HG03469 (cell line): ENCODE data around the gene PPP1R12A.
"Not testable (repeated sequence)": the region's sequence is repeated elsewhere in the genome, so short reads cannot be mapped to it uniquely, and the experiment has no call there.

Source experiments
- ATAC-seq: cut with Tn5 transposase; IDR thresholded peaks from one replicate; pipeline ENCODE4 v1.9.1; 2021; ENCODE audit warnings: mild to moderate bottlenecking, moderate library complexity, moderate number of reproducible peaks; ENCODE audit not compliant: unreplicated experiment

Gene PPP1R12A

DNA sequence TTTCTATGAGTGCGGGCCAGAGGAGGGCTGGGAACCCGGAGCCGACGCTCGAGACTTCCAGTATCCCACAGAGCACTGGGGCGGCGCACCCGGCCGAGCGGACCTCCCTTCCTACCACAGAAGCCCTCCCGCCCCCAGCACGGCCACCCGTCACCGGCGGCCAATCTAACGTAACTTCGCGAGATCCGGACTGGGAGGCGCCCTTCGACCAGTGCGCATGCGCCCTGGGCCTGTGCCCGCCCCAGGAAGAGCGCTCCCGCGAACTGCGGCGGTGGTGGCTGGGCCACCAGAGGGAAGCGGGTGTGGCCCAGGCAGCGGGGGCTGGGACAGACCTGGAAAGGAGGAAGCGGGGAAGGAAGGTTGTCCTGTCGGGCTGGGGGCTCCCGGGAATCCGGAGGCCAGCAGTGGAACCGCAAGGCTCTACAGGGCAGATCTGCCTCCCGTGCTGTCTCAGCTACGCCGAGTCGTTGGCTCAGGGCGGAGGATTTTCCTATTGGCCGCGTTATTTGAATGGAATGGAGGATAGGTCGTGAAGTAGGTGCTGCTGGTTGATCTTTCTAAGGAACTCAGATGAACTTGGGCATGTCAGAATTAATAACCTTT lies at the start of gene PPP1R12A:
PPP1R12A (minus strand) TSS at position 77 of the 603 bp plus-strand sequence. CDS start 166 bp downstream, outside the sequence.
- ATAC-seq: peak; percentile 82

- ATAC-seq: no peak
Measured at GRCh38 chr12:79983986-79984620, 49.2 kb upstream of the PPP1R12A start.

- no peak for ATAC-seq
Measured at GRCh38 chr12:79983492-79983891, 48.6 kb upstream of the PPP1R12A start.

DNA sequence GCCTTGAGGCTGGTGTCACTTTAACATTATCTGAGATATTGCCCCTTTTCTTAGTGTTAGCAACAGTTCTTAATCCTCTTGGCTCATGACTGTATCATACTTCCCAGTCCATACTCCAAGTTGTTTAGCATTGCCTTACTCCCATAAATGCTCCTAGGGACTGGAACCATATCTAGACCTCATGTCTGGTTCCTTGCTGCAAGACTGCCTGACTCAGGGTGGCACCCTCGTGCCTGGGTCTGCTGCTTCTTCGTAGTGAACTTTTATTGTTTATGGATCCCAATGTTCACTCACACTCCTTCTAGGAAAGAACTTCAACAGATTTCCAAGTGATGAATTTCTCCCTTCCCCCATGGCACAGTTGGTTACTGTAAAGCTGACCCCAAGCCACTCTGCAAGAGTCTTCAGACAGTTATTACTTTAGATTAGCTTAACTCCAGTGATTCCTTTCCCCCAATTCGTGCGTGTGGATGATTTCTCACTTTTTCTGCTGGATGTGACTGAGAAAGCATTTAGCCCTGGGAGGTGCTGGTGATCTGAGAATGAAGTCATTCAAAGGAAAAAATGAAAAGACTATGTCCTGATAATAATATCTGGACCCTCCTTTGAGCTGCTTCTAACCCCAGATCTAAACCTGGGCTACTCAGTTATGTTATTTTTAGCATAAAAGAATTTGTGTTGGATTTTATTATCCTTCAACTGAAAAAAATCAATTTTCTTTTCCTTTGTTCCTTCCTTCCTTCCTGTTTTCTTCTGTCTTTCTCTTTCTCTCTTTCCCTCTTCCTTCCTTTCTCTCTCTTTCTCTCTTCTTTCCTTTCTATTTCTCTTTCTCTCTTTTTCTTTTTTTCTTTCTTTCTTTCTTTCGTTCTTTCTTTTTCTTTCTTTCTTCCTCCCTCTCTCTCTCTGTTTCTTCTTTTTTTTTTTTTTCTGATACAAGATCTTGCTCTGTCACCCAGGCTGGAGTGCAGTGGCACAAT lies 47.5 kb upstream of the PPP1R12A start:
- ATAC-seq: no peak

GRCh38 chr12:79978692-79979091 lies 43.8 kb upstream of the PPP1R12A start:
- ATAC-seq: no peak

GRCh38 chr12:79977856-79978460 lies 43.1 kb upstream of the PPP1R12A start:
- not testable (repeated sequence) for ATAC-seq

GRCh38 chr12:79975143-79975542 lies 40.2 kb upstream of the PPP1R12A start:
- no peak for ATAC-seq

DNA sequence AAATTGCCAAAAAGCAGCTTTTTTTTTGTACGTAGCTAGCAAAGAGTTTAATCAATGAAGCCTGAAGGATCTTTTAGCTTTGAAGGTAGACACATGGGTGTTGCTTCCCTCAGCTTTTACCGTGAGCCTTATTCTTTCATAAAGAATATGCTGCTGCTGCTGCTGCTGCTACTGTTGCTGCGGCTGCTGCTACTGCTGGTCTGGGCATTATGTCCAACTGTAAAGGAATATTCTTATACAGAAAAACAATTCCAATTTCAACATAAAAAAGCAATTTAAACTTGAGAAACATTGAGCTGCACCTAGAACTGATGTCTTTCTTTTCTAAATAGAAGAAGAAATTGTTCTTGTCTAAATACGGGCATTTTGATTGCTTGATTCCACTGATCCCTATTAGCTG lies 38.9 kb upstream of the PPP1R12A start:
- no peak for ATAC-seq

DNA sequence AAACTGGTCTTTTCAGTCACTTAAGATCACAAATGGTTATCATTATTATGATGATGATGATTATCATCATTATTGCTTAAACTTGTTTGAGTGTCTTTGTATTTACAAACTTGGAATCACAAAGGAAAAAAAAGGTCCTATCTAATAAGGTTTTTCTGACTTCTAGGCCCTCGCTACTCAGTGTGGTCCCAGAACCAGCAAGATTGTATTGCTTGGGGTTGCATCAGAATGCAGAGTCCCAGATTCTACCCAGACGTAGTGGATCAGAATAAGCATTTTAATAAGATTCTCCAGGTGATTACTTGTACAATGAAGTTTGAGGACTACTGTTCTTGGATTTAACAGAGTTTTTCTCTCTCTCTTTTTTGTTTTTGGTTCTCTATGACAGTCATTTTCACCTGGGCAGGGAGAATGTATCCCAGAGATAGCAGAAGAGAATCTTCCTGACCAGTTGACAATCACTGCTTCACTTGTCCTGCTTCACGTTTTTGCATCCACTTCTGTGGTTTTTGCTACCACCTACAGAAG lies 29.3 kb upstream of the PPP1R12A start:
- no peak for ATAC-seq

- ATAC-seq: no peak
Measured at GRCh38 chr12:79961411-79961810, 26.5 kb upstream of the PPP1R12A start.

DNA sequence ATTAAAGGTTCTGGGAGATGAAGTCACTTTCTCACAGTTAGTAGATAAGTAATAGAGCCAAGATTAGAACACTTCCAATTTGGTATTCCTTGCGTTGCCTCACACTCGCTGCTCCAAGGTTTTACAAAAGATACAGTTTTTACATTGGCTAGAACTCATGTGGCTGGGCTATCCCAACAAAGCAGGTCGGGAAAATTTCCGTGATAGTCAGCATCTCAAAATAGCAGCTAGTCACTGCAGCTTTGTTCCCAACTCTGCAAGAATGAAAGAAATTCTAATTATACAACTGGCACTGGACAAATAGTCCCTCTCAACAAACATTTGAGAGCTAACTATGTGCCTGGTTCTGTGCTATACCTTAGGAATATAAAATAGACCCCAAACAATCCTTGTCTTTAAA lies 24.6 kb upstream of the PPP1R12A start:
- ATAC-seq: no peak

- no peak for ATAC-seq
Measured at GRCh38 chr12:79956896-79957295, 22.0 kb upstream of the PPP1R12A start.

DNA sequence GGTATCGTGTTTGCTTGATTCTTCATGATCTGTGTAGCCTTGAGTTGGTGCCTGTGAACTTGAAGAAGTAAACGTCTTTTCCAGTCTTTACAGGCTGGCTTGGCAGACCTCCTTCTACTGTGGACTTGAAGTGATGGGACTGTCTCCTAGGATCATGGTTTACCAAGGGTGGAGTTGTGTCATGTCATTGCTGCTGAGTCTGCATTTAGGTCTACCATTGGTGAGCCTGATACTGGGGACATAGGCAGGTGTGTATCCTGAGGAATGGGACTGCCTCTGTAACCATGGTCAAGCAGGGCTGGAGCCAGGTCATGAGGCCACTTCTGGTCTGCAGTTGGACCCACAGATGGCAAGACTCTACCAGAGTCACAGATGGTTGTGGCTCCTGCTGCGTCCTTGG lies 20.7 kb upstream of the PPP1R12A start:
- no peak for ATAC-seq

DNA sequence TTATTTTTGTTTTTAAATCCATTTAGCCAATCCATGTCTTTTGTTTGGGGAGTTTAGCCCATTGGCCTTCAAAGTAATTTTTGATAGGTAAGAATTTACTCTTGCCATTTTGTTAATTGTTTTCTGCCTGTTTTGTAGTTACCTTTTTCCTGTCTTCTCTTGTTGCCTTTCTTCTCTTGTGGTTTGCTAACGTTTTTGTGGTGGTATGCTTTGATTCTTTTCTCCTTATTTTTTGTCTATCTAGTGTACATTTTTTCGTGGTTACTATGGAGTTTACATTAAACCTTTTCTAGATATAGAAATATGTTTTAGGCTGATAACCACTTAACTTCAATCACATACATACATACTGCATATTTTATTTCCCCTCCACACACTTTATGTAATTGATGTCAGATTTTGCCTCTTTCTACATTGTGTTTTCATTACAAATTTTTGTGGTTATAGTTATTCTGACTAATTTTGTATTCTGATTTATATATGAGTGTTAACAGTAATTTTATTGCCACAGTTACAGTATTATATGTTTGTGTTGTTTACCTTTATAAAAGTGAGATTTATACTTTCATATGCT lies 19.2 kb upstream of the PPP1R12A start:
- ATAC-seq: no peak

- no peak for ATAC-seq
Measured at GRCh38 chr12:79949098-79949497, 14.2 kb upstream of the PPP1R12A start.

DNA sequence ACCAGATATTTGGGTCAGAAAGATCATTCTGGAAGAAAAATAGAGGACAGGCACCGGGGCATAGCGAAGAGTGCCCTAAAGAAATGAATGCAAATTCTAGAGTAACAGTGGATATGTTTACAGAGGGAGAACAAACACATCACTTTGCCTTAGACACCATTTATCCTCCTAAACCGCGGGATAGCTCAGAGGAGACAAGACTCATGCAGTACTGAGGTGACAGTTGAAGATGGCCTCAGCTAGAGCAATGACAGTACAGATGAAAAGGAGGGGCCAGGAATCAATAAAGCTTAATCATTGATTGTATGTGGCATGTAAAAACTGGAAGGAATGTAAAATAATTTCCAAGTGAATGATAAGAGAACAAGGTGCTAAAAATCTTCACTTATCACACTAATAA lies 10.5 kb upstream of the PPP1R12A start:
- ATAC-seq: no peak

- ATAC-seq: no peak
Measured at GRCh38 chr12:79944565-79944964, 9.7 kb upstream of the PPP1R12A start.

- ATAC-seq: not testable (repeated sequence)
Measured at GRCh38 chr12:79942846-79943245, 7.9 kb upstream of the PPP1R12A start.

DNA sequence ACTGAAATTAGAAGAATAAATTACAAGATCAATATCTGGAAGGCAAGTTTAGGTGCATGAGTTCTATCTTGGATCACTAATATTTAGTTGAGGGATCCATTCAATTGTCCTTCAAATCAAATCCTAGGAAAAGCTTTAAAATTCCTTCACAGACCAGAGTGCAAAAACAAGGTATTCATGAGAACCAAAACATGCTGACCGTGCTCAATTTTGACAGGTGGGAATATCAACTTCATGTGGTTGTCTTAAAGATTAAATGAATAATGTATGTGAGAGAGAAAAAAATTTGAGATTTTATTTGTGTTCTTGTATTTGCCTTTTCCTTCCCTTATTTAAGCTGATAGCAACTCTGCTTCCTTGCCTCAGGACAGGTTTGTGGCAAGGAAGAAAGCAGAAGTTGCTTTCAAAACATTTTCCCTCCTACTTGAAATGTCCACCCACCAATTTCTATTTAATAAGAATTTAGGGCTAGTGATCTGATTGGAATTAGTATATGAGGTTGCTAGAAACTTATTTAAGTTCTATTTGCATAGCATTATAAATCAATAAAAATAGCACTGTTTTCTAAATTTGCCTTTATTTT lies 4.9 kb upstream of the PPP1R12A start:
- ATAC-seq: no peak

DNA sequence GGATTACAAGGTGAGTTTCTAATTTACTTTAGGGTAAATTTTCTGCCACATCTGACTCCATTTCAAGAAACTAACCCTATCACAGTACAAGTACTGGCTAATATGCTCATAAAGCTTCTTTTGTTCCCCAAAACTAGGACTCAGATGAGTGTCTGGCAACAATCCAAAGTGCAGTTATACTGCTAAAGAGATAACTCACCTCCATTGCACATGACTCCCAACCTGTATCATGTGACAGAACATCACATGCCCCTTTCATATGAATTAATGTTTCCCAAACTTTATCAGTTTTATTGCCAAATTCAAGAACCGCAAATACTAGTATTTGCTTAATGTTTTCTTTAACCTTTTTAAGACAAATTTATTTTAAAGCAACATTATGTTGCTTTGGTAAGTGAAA lies 3.9 kb upstream of the PPP1R12A start:
- ATAC-seq: no peak
